IMR-90 (cell line): ENCODE results near the gene TRAIP. TPM values are rescaled to one million over a fixed set of nuclear protein-coding genes. Genes with fewer than 3 reads are reported as not detected.

Source experiments
- ATAC-seq: fragments of 200-7000 bp; cut with Tn5 transposase; 2 replicates; pipeline ENCODE4 v1.9.1; 2020; ENCODE audit warnings: low read depth, mild to moderate bottlenecking, moderate library complexity
- BruUV-seq: library from RNA; stranded (reverse); fragments of 400-500 nt; replicated peaks from 2 replicates; lab custom pipeline; 2021; lab: Mats Ljungman, UMichigan
- CTCF ChIA-PET: fragments of 300-600 bp; formaldehyde crosslinking; extraction: SDS; loops from one replicate; lab custom pipeline; 2021; ENCODE audit warnings: antibody characterized with exemption; lab: Yijun Ruan, JAX
- POLR2A ChIA-PET: fragments of 300-600 bp; sonication (Branson Sonifier 250); formaldehyde crosslinking; loops from one replicate; lab custom pipeline; 2022; ENCODE audit warnings: antibody characterized with exemption; ENCODE audit not compliant: unreplicated experiment; lab: Charles Lee
- DNase-seq: peaks from one replicate; pipeline ENCODE4 v3.0.0; 2013
- H2AFZ ChIP-seq: replicated peaks from 2 replicates; pipeline ENCODE3; 2013; ENCODE audit warnings: low read length, mild to moderate bottlenecking; ENCODE audit not compliant: poor library complexity
- H2AK5ac ChIP-seq: 2 replicates; pipeline ENCODE4 v1.6.1; 2013; ENCODE audit warnings: low read depth, low read length, inconsistent platforms
- H2AK9ac ChIP-seq: replicated peaks from 2 replicates; pipeline ENCODE3; 2013; ENCODE audit warnings: mild to moderate bottlenecking, low read depth, low read length, moderate library complexity; ENCODE audit not compliant: poor library complexity
- H2BK120ac ChIP-seq: 2 replicates; pipeline ENCODE4 v1.6.1; 2013; ENCODE audit warnings: low read depth, low read length, inconsistent platforms
- H2BK15ac ChIP-seq: 3 replicates; pipeline ENCODE4 v1.6.1; 2013; ENCODE audit warnings: low read depth, low read length, inconsistent platforms
- H2BK20ac ChIP-seq: 2 replicates; pipeline ENCODE4 v1.6.1; 2013; ENCODE audit warnings: low read depth, mild to moderate bottlenecking, inconsistent platforms, low read length, moderate library complexity
- H2BK5ac ChIP-seq: 2 replicates; pipeline ENCODE4 v1.6.1; 2013; ENCODE audit warnings: mild to moderate bottlenecking, low read depth, low read length, inconsistent platforms; ENCODE audit not compliant: poor library complexity, severe bottlenecking
- H3K14ac ChIP-seq: replicated peaks from 2 replicates; pipeline ENCODE4 v1.6.1; 2013; ENCODE audit warnings: low read depth, low read length, inconsistent platforms
- H3K18ac ChIP-seq: 2 replicates; pipeline ENCODE4 v1.6.1; 2013; ENCODE audit warnings: low read depth, low read length, control low read depth
- H3K23ac ChIP-seq: 2 replicates; pipeline ENCODE4 v1.6.1; 2013; ENCODE audit warnings: low read depth, low read length, inconsistent platforms
- H3K27ac ChIP-seq: 2 replicates; pipeline ENCODE4 v1.5.1; 2013; ENCODE audit warnings: mild to moderate bottlenecking, control low read depth, low read length; ENCODE audit not compliant: insufficient read depth
- H3K27me3 ChIP-seq: 2 replicates; pipeline ENCODE4 v1.6.1; 2013; ENCODE audit warnings: low read length; ENCODE audit not compliant: control insufficient read depth, insufficient read depth
- H3K36me3 ChIP-seq: 2 replicates; pipeline ENCODE4 v1.6.1; 2013; ENCODE audit warnings: low read length, mixed read lengths; ENCODE audit not compliant: control insufficient read depth, insufficient read depth
- H3K4ac ChIP-seq: 2 replicates; pipeline ENCODE4 v1.6.1; 2013; ENCODE audit warnings: low read depth, low read length, inconsistent platforms
- H3K4me1 ChIP-seq: 2 replicates; pipeline ENCODE4 v1.6.1; 2013; ENCODE audit warnings: low read length, mixed read lengths; ENCODE audit not compliant: control insufficient read depth, insufficient read depth
- H3K4me2 ChIP-seq: 2 replicates; pipeline ENCODE4 v1.6.1; 2013; ENCODE audit warnings: low read depth, mild to moderate bottlenecking, control low read depth, low read length, moderate library complexity
- H3K4me3 ChIP-seq: 2 replicates; pipeline ENCODE4 v1.5.1; 2013; ENCODE audit warnings: low read depth, mild to moderate bottlenecking, control low read depth, low read length, moderate library complexity; ENCODE audit not compliant: insufficient read depth
- H3K56ac ChIP-seq: 2 replicates; pipeline ENCODE4 v1.6.1; 2013; ENCODE audit warnings: low read length, inconsistent platforms; ENCODE audit not compliant: insufficient read depth; ENCODE audit errors: extremely low read depth
- H3K79me1 ChIP-seq, 2 experiments: 2 replicates each; pipeline ENCODE4 v1.6.1; 2013; ENCODE audit warnings: low read length in 2 of 2, inconsistent platforms in 1 of 2, low read depth in 1 of 2
- H3K9ac ChIP-seq: 2 replicates; pipeline ENCODE4 v1.6.1; 2013; ENCODE audit warnings: low read depth, low read length, control low read depth
- H3K9me1 ChIP-seq: 2 replicates; pipeline ENCODE4 v1.6.1; 2013; ENCODE audit warnings: low read length, inconsistent platforms; ENCODE audit not compliant: insufficient read depth
- H3K9me3 ChIP-seq: 2 replicates; pipeline ENCODE4 v1.6.1; 2013; ENCODE audit warnings: low read length; ENCODE audit not compliant: control insufficient read depth, insufficient read depth
- H4K20me1 ChIP-seq: 2 replicates; pipeline ENCODE4 v1.6.1; 2013; ENCODE audit warnings: low read length, inconsistent platforms; ENCODE audit not compliant: insufficient read depth
- H4K5ac ChIP-seq: 2 replicates; pipeline ENCODE4 v1.6.1; 2013; ENCODE audit warnings: mild to moderate bottlenecking, low read depth, low read length, control low read depth
- H4K8ac ChIP-seq, 2 experiments: 2 replicates each; pipeline ENCODE4 v1.6.1; 2013; ENCODE audit warnings: low read depth in 2 of 2, low read length in 2 of 2, control low read depth in 1 of 2, inconsistent platforms in 1 of 2
- H4K91ac ChIP-seq: 2 replicates; pipeline ENCODE4 v1.6.1; 2013; ENCODE audit warnings: low read depth, low read length, inconsistent platforms; ENCODE audit not compliant: insufficient read depth
- BHLHE40 ChIP-seq: fragments of 150-350 bp; IDR thresholded peaks from 2 replicates; pipeline ENCODE4 v1.6.1; 2016; ENCODE audit warnings: mild to moderate bottlenecking, low read depth, low read length
- CEBPB ChIP-seq: IDR thresholded peaks from 2 replicates; pipeline ENCODE4 v1.6.1; 2012; ENCODE audit warnings: low read depth, low read length, improper control_type of control experiment
- CHD1 ChIP-seq: IDR thresholded peaks from 2 replicates; pipeline ENCODE4 v1.6.1; 2012; ENCODE audit warnings: low read depth, low read length, improper control_type of control experiment
- ELK1 ChIP-seq: fragments of 150-350 bp; IDR thresholded peaks from 2 replicates; pipeline ENCODE4 v1.6.1; 2016; ENCODE audit warnings: low read depth, mild to moderate bottlenecking, low read length, moderate library complexity, borderline replicate concordance
- FOS ChIP-seq: fragments of 150-350 bp; IDR thresholded peaks from 2 replicates; pipeline ENCODE4 v1.6.1; 2016; ENCODE audit warnings: low read depth, low read length
- MAFK ChIP-seq: IDR thresholded peaks from 2 replicates; pipeline ENCODE4 v1.6.1; 2012; ENCODE audit warnings: low read depth, low read length, improper control_type of control experiment
- MAZ ChIP-seq: IDR thresholded peaks from 2 replicates; pipeline ENCODE4 v1.6.1; 2012; ENCODE audit warnings: low read depth, mild to moderate bottlenecking, low read length, improper control_type of control experiment, moderate library complexity, borderline replicate concordance
- MXI1 ChIP-seq: IDR thresholded peaks from 2 replicates; pipeline ENCODE4 v1.6.1; 2012; ENCODE audit warnings: low read depth, mild to moderate bottlenecking, low read length, moderate library complexity, borderline replicate concordance
- NFE2L2 ChIP-seq: fragments of 150-350 bp; IDR thresholded peaks from 2 replicates; pipeline ENCODE4 v1.6.1; 2016; ENCODE audit warnings: low read depth, mild to moderate bottlenecking, low read length
- POLR2A ChIP-seq: IDR thresholded peaks from 2 replicates; pipeline ENCODE4 v1.6.1; 2012; ENCODE audit warnings: mild to moderate bottlenecking, low read depth, low read length
- RAD21 ChIP-seq: IDR thresholded peaks from 2 replicates; pipeline ENCODE4 v1.6.1; 2012; ENCODE audit warnings: low read length, improper control_type of control experiment
- RCOR1 ChIP-seq: IDR thresholded peaks from 2 replicates; pipeline ENCODE4 v1.6.1; 2012; ENCODE audit warnings: mild to moderate bottlenecking, low read length, improper control_type of control experiment; ENCODE audit not compliant: insufficient replicate concordance
- RFX5 ChIP-seq: IDR thresholded peaks from 2 replicates; pipeline ENCODE4 v1.8.0; 2012; ENCODE audit warnings: low read depth, mild to moderate bottlenecking, low read length, moderate library complexity
- SMC3 ChIP-seq: fragments of 150-350 bp; IDR thresholded peaks from 2 replicates; pipeline ENCODE4 v1.6.1; 2016; ENCODE audit warnings: low read depth, mild to moderate bottlenecking, antibody characterized with exemption, low read length, moderate library complexity
- WGBS, 2 experiments: methylation state at CpG; one replicate each; pipeline versions ENCODE4 v1.1.5 to v1.1.7; 2013; ENCODE audit warnings: missing lambda C conversion rate in 2 of 2; ENCODE audit not compliant: insufficient read length in 1 of 2; ENCODE audit errors: extremely low coverage in 2 of 2; 5-methylcytosine and 5-hydroxymethylcytosine counted together
- dilution Hi-C: fragments of 300-500 bp; cut with HindIII; formaldehyde crosslinking; loops from one replicate; pipeline ENCODE4 v1.14.3; 2018; ENCODE audit warnings: low sequenced_read_pairs; ENCODE audit not compliant: unreplicated experiment
- in situ Hi-C: fragments of 300-500 bp; cut with MboI; formaldehyde crosslinking; loops from 3 replicates; pipeline ENCODE4 v1.14.3; 2019; ENCODE audit warnings: low sequenced_read_pairs, inconsistent platforms, mixed read lengths
- intact Hi-C: fragments of 100-400 bp; cut with micrococcal nuclease; formaldehyde crosslinking; loops from 2 replicates; pipeline ENCODE4 v1.10.0; 2022
- polyA plus RNA-seq, 3 experiments: library from polyadenylated mRNA; depleted of rRNA; stranded (reverse); fragments of >200 nt; gene quantifications; 2 replicates each; pipeline ENCODE4 v1.2.3, GENCODE V29; 2012; ENCODE audit warnings: low replicate concordance in 1 of 3
- total RNA-seq: library from RNA; depleted of rRNA; stranded (reverse); fragments of >200 nt; gene quantifications from 2 replicates; pipeline ENCODE4 v1.2.3, GENCODE V29; 2012
- TF ChIP-seq, protein P1 (sequence below): fragments of 150-350 bp; IDR thresholded peaks from 2 replicates; pipeline ENCODE4 v1.6.1; 2017; ENCODE audit warnings: mild to moderate bottlenecking, antibody characterized with exemption, low read length, low read depth
- TF ChIP-seq, protein P2 (sequence below): conservative IDR thresholded peaks from 2 replicates; pipeline ENCODE4 v1.5.1; 2012; ENCODE audit warnings: mild to moderate bottlenecking, low read depth, low read length, improper control_type of control experiment

Gene TRAIP
- total and polyA plus RNA-seq, 2 of the 4 experiments (the other 2 are of a cell fraction) = 6.3 to 9.2 TPM

DNA sequence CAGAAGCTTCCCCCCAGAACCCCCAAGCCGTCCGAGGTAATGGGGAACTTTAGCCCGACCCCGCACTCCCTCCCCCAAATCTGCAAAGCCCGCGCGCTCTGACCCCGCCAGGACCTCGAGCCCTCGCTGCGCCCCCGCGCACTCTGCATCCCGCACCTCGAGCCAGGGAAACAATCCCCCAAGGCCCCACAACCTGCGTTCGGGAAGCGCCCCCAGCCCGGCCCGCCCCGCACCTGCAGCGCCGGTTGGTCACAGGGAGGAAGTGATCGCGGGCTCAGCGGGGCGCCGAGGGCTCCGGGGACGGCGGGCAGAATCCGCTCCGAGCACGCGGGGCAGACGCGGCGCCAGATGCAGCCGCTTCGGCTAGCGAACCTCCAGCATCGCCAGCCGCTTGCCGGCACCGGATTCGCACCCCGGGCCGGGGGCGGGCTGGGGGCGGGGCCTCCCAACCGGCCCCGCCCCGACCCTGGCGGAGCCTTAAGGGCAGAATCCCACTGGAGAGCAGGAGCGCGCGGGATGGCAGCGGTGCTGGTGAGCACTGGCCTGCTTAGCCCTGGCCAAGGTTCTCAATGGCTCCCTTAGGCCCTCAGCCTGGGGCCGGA, 13.3 kb upstream of the TRAIP start, which contains the start of gene CAMKV:
Gene CAMKV, minus strand, starts transcription at position 382 of the 602 bp plus-strand sequence. CDS start 7,518 bp downstream, outside the sequence.
- WGBS, 2 experiments = 4% methylated on average over 20 of the region's 59 CpGs; no CpG with 5 or more reads in 1 of the 2 experiments
- no peaks in the 10 kb centered on the region for H4K20me1 ChIP-seq
- H3K4me2 ChIP-seq = no peak within 1 kb of the TSS; the same call in 1 of the 2 replicates
- no peak within 1 kb of the TSS for H3K23ac ChIP-seq
- no peak within 1 kb of the TSS for H2BK120ac ChIP-seq
- no peaks in the 10 kb centered on the region for H3K9me1 ChIP-seq
- H3K9me3 ChIP-seq = no peaks in the 10 kb centered on the region
- no peaks in the 10 kb centered on the region for H3K4me1 ChIP-seq
- peaks cover 72% of the 10 kb centered on the region for H3K27me3 ChIP-seq
- no peak within 1 kb of the TSS for H3K56ac ChIP-seq
- peak within 1 kb of the TSS; percentile 49 for H2AFZ ChIP-seq
- in situ Hi-C loops (no loop called here), intact Hi-C loops (no loop called here), dilution Hi-C loops (no loop called here)
- H2BK15ac ChIP-seq = no peak within 1 kb of the TSS
- H2AK9ac ChIP-seq = no peak within 1 kb of the TSS
- no peak within 1 kb of the TSS for H3K27ac ChIP-seq
- H4K91ac ChIP-seq = no peak within 1 kb of the TSS
- no peak within 1 kb of the TSS for H4K5ac ChIP-seq
- no peak within 1 kb of the TSS for H3K4ac ChIP-seq
- CTCF ChIA-PET = no interaction called here
- POLR2A ChIA-PET = no interaction called here
- BruUV-seq = no TSS peak
- no peak within 1 kb of the TSS for H3K14ac ChIP-seq
- no peak within 1 kb of the TSS for H2BK20ac ChIP-seq
- DNase-seq (no peak), ATAC-seq (peak; percentile 53; the same call in 1 of the 2 replicates)
- TF ChIP-seq MAZ (no peak), NFE2L2 (no peak), MAFK (no peak), BHLHE40 (no peak), CEBPB (no peak), RFX5 (no peak), RCOR1 (no peak), ELK1 (no peak), SMC3 (no peak), FOS (no peak), RAD21 (no peak), CHD1 (no peak), POLR2A (no peak), MXI1 (no peak)
- TF ChIP-seq, protein P1, sequence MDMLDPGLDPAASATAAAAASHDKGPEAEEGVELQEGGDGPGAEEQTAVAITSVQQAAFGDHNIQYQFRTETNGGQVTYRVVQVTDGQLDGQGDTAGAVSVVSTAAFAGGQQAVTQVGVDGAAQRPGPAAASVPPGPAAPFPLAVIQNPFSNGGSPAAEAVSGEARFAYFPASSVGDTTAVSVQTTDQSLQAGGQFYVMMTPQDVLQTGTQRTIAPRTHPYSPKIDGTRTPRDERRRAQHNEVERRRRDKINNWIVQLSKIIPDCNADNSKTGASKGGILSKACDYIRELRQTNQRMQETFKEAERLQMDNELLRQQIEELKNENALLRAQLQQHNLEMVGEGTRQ = no peak
- TF ChIP-seq, protein P2, sequence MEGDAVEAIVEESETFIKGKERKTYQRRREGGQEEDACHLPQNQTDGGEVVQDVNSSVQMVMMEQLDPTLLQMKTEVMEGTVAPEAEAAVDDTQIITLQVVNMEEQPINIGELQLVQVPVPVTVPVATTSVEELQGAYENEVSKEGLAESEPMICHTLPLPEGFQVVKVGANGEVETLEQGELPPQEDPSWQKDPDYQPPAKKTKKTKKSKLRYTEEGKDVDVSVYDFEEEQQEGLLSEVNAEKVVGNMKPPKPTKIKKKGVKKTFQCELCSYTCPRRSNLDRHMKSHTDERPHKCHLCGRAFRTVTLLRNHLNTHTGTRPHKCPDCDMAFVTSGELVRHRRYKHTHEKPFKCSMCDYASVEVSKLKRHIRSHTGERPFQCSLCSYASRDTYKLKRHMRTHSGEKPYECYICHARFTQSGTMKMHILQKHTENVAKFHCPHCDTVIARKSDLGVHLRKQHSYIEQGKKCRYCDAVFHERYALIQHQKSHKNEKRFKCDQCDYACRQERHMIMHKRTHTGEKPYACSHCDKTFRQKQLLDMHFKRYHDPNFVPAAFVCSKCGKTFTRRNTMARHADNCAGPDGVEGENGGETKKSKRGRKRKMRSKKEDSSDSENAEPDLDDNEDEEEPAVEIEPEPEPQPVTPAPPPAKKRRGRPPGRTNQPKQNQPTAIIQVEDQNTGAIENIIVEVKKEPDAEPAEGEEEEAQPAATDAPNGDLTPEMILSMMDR = no peak
- no peak within 1 kb of the TSS for H4K8ac ChIP-seq
- no peaks in the 10 kb centered on the region for H3K79me1 ChIP-seq
- H3K9ac ChIP-seq = no peak within 1 kb of the TSS
- no peak within 1 kb of the TSS for H3K4me3 ChIP-seq
- no peak within 1 kb of the TSS for H3K18ac ChIP-seq
- H2BK5ac ChIP-seq = no peak within 1 kb of the TSS
- H2AK5ac ChIP-seq = no peak within 1 kb of the TSS
- no peaks in the 10 kb centered on the region for H3K36me3 ChIP-seq
